GM04503 (cell line): ENCODE data around the gene ADAMTS9.
A peak's percentile ranks its signal among the peaks of the same experiment; 100 is the strongest.

ENCODE experiments used
- DNase-seq: peaks from one replicate; pipeline ENCODE4 v3.0.0-alpha.2; 2012; ENCODE audit warnings: low read depth

Gene ADAMTS9

DNA sequence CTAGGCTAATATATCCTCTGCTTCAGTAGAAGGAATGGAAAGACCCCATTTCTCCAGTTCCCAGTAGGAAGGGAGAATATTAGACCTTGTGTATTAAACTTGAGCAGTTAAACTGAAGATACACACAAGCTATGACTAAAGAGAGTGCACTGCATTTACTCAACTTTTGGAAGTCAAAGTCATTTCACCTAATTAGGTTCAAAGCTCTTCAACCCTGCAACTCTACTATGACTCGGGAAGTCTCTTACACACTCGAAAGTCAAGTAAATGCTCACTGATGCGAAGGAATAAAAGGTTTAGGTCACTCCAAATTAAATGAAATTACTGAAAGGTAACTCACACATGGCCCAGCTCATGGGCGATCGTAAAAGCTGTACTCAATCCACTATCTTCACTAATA is 33.8 kb downstream of the ADAMTS9 start:
- no peak for DNase-seq

DNA sequence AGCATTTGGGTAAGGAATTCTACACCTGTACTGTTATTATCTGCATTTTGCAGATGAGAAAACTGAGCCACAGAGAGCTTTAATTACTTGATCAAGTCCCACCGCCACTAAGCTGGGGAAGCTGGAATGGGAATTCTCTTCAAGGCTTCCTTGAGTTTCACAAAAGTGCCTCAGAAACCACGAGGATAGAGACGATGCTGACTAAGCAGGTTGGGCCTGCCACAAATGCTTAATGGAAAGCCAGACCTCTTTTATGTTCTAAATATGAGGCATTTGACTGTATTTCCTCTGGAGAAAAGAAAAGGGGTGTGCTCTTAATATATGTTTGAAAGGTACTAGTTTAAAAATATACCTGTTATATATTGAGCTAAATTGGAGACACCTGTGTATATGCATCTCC is 34.7 kb downstream of the ADAMTS9 start:
- DNase-seq: no peak

DNA sequence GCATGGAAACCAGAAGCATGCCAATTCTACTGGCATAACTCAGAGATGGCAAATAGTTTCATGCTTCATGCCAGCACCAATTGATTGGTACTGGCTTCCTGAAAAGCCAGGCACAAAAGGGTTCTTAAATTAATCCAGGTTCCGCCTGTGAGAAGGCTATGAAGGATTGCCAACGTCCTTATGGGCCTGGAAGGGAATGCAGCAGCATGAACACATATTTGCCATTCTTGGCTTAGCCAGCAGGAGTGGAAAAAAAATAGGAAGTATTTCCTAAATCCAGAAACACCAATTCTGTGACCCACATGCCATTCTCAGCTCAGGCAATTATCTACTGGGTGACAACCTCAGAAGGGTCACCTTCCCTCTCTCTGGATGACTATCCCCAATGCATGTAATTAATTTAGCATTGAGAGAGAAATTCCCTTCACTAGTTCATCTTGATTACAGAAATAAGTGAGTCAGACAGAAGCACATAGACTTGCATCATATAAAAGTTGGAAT is 36.0 kb downstream of the ADAMTS9 start:
- DNase-seq: peak; percentile 27

DNA sequence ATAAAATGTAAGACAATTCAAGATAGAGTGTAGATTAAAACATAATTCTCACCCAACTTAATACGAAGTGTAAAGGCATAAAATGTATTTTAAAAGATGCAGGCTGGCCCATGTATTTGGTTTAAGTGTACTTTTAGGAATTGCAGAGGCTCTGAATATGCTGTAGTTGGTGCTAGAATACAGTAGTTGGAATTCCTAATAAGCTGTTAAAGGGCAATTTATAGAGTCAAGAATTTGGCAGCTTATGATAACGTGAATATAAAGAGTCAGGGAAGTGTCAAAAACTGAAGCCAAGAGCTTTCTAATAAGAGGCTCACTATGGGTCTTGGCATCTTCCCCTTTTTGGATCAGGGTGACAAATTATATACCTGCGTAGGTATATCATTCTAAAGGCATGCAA is 36.5 kb downstream of the ADAMTS9 start:
- no peak for DNase-seq

DNA sequence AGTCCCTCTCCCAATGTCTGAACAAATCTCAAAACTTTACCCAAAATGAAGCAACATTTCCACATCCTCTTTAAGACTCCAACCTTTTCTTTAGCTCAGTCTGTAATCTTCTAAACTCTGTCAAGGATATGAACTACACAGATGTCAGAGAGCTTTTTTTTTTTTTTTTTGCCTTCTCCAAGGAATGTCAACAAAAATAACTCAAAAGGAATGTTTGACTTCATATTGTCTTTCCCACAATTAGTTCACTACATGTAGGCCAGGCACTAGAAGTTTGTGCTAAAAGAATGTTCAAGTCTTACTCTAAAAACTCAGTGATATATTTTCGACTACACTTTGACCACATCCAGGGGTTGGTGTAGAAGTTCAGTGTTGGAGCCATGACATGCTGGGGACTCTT is 37.1 kb downstream of the ADAMTS9 start:
- DNase-seq: peak; percentile 78

DNA sequence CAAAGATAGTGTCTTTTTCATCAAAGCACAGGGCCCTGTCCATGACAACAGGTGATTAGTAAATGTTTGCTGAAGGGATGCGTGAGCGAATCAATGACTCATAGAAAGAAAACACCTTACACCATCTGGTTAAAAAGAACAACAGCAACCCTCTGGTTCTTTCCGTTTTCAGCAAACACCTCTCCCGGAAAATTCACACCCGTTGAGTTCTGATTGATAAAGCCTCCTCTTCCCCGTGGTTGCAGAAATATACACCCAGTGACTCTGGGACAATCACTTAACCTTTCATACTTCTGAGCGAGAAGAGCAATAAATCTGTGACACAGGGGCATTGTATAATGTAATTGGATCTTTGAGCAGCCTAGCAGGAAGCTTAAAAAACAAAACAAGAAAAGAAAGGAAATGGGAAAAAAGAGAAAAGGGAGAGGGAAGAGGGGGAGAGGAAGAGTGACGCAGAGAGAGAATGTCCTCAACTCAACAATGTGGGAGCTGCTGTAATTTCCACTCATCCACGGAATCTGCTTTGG is 37.6 kb downstream of the ADAMTS9 start:
- DNase-seq: no peak

DNA sequence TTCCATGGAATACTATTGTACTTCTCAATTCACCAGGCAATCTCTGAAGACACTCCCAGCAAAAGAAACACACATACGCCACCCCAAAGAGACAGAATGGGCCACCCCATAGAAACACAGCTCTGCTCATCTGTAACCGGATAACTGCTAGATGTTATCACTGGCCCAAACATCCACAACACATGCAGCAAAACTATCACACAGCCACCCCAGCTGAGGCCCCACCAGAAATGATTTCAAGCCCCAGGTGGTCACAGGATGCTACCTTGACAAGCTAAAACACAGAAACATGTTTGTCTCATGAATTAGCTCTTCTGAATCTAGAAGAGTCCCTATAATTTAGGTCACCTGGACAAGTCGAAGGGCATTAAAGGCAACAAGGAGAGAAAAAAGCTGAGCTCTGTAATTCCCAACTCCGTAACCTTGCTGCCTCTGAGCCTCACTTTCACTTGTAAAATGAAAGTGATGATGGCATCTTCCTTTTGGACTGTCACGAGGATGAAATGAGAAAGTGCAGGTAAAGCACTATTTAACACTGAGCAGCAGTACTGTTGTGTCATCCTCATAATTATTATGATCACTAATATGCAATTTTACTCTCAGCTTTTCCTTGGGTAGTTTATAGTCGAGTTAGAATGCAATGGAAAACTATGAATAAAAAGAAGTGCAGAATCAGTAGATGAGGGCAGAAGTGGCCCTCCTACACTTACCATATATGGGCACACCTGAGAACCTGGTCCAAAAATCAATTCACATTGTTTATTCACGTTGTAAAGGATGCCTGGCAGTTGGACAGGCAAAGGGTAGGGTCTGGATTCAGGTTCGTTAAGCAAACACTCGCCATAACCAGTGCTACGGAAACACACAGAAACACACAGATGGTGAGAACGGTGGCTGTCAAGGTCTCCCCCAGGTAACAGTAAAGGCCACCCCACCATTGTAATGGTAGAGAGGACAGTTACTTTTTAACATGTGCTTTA is 38.6 kb downstream of the ADAMTS9 start:
- no peak for DNase-seq

DNA sequence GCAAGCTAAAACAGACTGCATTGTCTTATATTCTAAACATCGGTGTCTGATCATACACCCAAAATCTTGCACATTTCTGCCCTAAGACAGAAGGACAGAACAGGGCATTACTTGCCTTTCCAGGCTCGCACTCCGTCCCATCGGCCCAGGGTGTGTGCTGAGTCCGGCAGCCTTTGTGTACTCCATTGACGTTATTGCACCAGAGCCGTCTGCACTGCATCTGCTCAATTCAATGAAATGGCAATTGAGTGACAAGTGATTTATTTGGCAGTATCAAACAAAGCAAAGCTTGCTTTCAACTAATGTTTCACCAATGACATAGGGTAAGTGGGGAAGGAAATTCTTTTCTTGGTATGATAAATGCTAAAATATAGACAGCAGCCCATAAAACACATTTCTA is 40.0 kb downstream of the ADAMTS9 start:
- no peak for DNase-seq

DNA sequence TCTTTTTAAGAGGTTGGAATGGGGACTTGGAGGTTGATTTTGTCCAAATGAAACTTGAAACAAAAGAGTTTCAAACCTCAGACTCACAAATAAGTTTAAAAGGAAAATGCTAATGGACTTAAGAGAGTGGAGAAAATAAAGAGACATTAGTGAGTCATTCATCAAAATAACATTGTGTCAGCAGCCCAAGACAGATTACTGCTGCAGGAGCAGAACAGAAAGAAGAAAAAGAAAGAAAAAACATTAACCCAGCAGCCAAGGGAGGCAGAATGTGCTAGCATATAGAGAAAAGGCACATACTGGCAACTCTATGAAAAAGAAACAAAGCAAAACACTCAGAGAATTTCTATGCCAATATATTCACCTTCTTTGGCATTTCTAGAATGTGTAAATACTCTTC is 42.6 kb downstream of the ADAMTS9 start:
- no peak for DNase-seq

DNA sequence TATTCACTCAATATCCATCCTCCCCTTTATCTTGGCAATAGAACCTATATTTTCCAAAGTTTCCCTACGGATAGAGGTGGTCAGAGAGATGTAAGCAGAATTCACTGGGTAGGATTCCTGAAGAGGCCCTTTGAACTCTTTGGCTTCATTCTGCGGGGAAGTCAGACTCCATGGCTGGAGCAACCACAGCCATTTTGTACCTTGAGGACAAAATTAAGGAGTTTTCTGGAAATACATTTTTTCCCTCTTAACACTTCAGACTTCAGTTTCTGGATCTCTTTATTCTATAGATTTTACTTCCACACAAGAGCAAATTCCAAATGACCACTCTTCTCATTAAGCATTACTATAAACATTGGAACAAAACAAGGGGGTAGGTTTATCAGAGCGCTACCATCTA is 43.3 kb downstream of the ADAMTS9 start:
- no peak for DNase-seq

DNA sequence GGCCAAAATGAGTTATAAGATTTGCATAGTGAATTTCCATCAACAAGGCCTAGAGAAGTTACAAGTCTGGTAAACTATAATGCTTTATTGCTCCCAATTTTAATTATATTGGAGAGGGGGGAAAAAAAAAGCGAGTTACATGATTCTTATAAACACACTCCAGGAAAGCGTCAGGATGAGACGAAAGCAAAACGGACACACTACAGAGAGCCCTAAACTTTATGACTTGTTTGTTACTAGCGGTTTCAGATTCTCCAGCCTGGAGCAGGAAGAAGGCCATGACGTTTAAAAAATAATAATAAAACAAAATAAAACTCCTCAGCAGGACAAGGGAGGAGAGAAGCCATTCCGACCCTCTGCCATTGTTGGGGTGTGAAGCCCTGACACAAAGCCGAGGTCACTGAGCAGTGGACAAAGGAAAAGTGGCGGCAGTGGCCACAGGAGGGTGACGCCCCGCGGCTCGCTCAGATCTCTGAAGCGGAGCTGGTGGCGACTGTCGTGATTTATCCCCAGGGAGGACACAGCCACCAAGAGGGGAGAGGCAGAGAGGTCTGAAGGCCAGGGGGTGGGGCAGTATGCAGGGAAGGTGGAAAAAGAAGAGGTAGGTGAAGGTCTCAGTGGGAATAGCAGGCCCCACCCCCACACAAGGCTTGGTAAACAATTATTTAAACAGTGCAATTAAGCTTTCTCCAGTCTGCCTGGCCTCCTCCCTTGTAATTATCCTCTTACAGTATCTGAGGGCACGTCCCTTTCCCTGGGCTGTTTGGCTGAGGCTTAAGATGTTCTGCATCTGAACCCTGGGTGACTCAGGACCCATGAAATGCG is 45.3 kb downstream of the ADAMTS9 start:
- DNase-seq: no peak

DNA sequence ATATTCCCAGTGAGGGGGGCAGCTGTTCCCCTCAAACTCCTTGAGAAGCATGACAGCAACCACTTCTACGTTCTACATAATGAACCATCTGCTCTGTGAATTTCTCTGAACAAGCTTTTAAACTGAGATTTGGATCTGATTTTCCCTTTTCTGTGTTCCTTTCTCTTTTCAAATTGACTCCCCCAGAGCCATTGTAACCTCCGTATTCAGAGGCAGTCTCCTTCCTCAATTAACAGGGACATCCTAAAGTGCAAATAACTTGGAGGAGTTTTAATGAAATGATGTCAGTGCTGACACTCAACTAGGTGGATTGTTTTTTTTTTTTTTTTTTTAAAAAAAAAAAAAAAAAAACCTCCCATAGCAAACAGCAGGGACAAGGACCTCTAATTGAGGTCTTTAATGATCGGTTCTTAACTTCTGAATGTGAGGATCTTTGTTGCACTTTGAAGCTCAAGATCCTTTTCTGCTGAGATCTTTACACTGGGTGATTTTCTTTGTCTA is 48.8 kb downstream of the ADAMTS9 start:
- DNase-seq: no peak

DNA sequence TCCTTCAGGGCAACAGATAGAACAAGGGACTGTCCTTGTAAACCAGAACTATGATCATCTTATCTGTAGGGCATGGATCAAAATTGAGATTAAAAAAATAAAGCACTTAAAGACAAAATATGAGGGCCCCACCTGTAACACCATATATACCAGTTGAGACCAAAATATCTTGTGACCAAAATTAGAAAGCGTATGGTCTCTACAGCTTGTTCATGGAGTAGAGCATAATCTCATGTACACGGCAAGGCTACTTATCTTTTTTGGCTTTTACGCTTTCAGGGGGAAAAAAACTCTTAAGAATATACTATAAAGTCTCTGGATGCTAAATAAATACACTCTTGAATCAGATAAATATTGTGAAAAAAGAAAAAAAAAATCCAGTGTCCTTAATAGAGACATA is 49.3 kb downstream of the ADAMTS9 start:
- no peak for DNase-seq

DNA sequence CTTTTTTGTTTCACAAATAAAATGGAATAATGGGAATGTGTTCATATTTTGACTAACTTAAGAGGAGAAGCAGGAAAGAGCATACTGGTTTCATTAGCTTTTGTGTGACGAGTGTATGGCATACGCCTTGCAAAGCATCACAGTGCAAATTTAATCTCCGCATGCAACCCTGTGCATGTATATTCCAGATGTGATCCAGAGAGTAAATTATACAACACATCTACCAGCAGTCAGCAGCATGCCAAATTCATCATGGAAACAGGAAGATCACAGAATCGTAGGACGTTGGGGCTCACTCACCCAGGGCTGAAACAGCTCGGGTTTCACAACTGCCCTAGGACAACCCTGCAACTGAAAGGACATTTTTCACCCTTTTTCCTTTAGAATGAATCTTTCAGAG is 53.4 kb downstream of the ADAMTS9 start:
- DNase-seq: no peak

DNA sequence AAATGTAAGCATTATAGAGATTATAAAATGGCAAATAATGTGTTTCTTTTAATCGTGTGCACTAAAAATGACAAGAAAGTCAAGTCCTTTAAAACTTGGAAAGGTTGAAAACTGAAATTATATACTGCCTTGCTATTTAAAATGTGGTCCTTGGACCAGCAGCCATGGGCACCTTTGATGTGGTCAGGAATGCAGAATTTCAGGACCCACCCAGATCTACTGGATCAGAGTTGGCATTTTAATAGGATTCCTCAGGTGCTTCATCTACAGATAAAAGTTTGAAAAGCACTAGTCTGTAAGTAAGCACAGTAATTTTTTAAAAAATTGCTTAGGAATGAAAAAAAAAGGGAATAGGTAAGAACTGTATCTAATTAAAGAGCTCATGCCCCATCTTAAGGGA is 55.8 kb downstream of the ADAMTS9 start:
- no peak for DNase-seq

DNA sequence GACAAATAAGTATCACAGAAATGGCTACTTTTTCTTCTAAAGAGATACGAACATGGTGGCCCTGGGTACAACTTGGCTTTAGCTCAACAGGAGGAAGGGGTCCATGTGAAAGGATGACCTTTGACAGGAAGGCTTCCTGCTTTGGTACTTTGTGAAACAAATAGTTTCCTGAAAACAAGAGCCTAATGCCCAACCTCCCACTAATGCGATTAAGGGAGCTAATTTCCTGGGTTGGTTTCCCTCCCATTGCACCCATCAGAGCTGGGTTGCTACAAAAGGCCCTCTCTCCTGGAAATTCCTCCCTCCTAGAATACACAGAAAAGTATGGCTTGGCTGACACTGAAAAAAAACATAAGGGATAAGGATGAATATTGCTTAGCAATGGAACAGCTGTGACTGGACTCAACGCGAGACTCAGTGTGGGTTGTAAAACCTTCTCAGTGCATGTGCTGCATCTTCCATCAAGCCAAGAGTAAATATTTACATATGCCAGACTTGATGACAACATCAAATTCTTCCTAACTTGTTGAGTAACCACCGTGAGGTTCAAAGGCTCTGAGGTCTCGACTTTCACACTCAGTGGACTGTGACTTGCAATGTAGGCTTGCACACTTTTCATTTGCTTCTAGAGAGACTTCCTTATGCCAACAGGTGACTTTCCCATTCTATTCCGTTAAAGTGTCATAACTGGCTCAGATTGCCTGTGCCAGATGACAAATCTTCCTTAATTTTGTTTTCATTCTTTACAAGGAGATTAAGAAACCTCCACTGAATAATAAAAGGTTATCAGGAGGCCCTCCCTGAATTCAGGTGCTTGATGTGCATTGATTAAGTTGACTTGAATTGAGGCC is 60.1 kb downstream of the ADAMTS9 start:
- DNase-seq: no peak

DNA sequence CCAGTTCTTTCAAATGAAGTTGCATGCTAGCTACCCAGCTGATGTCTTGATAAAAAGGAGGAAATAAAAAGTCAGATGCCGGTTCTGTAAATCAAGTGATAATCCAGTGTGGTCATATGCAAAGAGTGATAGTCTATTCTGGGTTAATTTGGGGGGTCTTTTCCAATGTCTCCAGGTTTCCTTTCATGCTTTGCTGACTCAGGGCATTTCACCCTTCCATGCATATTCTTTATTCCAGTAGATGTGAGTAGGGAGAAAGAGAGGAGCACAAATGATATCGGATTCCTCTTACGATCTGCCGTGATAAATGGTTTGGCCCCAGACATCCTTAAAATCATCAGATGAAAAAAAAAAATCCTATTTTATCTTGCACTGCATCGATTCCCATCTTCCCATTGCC is 60.8 kb downstream of the ADAMTS9 start:
- DNase-seq: no peak

DNA sequence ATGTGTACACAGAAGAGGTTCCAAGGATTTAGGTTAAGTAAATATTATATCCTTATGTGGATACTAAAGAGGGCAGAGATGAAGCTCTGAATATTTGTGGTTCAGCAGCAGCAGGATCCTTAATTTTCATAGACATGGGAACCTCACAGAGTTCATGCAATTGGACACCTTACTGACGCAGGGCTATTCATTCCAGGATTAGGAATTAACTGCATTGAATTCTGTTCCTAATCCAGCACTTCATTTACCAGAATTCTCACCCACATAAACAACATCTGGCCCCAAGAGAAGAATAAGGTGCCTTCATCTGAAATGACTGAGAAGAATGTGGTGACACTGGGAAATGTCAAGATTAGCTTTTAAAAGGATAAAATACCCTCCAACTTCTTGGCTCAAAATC is 62.4 kb downstream of the ADAMTS9 start:
- DNase-seq: no peak

DNA sequence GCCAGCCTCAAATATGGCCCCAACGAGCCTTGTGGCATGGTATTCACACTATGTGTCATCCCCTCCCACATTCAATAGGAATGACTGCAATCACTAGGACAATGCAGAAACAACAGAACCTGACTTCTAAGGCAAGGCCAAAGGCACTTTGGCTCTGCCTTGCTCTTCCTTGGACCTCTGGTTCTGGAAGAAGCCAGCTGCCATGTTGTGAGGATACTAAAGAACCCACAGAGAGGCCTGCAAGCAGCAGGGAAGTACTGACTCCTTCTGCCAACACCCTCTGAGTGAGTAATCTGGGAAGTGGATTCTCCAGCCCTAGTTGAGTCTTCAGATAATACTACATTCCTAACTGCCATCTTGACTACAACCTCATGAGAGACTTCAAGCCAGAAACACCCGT is 64.7 kb downstream of the ADAMTS9 start:
- DNase-seq: no peak

DNA sequence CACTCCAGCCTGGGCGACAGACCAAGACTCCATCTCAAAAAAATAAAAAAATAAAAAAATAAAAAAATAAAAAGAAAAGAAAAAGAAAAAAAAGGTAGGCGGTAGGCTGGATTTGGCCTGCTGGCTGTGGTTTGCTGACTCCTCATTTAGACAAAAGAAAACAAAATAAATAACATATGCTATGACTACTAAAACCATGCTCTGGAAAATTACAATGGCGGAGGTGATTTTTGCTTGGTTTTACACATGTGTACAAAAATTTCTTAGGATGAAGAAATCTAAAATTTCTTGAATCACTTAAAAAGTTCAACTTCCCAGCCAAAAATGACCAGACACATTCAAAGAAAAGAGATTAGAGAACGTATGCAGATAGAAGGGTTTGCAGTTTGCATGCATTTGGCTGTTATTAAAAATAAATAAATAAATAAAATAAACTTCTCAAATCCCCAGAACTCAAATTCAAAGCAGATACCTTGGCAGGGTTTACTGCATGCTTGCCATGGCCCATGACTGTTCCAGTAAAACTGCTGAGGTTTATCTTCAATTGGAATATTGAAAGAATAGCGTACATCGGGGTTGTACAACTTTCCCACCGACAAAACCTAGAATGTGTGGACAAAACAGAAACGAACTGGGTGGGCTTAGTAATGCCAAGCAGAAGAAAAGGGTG is 65.9 kb downstream of the ADAMTS9 start:
- DNase-seq: no peak

DNA sequence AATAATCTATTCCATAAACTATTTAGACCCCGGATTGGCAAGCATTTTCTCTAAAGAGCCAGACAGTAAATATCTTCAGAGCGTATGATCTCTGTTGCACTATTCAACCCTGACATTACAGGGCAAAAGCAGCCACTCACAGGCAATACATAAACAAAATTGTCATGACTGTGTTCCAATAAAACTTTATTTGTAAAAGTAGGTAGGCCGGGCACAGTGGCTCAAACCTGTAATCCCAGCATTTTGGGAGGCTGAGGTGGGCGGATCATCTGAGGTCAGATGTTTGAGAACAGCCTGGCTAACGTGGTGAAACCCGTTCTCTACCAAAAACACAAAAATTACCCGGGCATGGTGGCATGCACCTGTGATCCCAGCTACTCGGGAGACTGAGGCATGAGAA is 66.5 kb downstream of the ADAMTS9 start:
- no peak for DNase-seq
